SK-N-SH treated with all-trans-retinoic acid at 6 μM for 48 hours (cell line): ENCODE measurements around the gene CLSTN2.

Experiments
- ARNTL ChIP-seq: fragments of 450-650 bp; formaldehyde crosslinking; IDR thresholded peaks from 2 replicates; pipeline ENCODE4 v1.5.0; 2020; ENCODE audit warnings: low read depth, mild to moderate bottlenecking, moderate library complexity, borderline replicate concordance
- PATZ1 ChIP-seq: fragments of 250-450 bp; sonication (Bioruptor Pico); IDR thresholded peaks from 2 replicates; pipeline ENCODE4 v1.8.0; 2020; ENCODE audit warnings: mild to moderate bottlenecking, moderate library complexity, borderline replicate concordance
- RARB ChIP-seq: fragments of 250-450 bp; sonication (Bioruptor Pico); IDR thresholded peaks from 2 replicates; pipeline ENCODE4 v1.8.0; 2021; ENCODE audit warnings: mild to moderate bottlenecking, moderate library complexity
- SNAI2 ChIP-seq: fragments of 250-450 bp; sonication (Bioruptor Pico); IDR thresholded peaks from 2 replicates; pipeline ENCODE4 v1.5.0; 2020; ENCODE audit warnings: mild to moderate bottlenecking, moderate library complexity
- TSHZ2 ChIP-seq: fragments of 250-450 bp; sonication (Bioruptor Pico); IDR thresholded peaks from 2 replicates; pipeline ENCODE4 v1.5.0; 2020; ENCODE audit warnings: mild to moderate bottlenecking, moderate library complexity
- ZC3H10 ChIP-seq: fragments of 250-450 bp; sonication (Bioruptor Pico); IDR thresholded peaks from 2 replicates; pipeline ENCODE4 v1.5.1; 2021; ENCODE audit warnings: mild to moderate bottlenecking, moderate library complexity
- ZFP3 ChIP-seq: fragments of 250-450 bp; sonication (Bioruptor Pico); IDR thresholded peaks from 2 replicates; pipeline ENCODE4 v1.5.0; 2020; ENCODE audit warnings: mild to moderate bottlenecking, moderate library complexity
- ZFP30 ChIP-seq: fragments of 450-650 bp; formaldehyde crosslinking; IDR thresholded peaks from 2 replicates; pipeline ENCODE4 v1.5.0; 2022; ENCODE audit warnings: mild to moderate bottlenecking, moderate library complexity
- ZNF70 ChIP-seq: fragments of 450-650 bp; formaldehyde crosslinking; IDR thresholded peaks from 2 replicates; pipeline ENCODE4 v1.5.0; 2020; ENCODE audit warnings: mild to moderate bottlenecking, moderate library complexity
- ZNF8 ChIP-seq: fragments of 450-650 bp; formaldehyde crosslinking; IDR thresholded peaks from 2 replicates; pipeline ENCODE4 v1.5.0; 2020; ENCODE audit warnings: mild to moderate bottlenecking, moderate library complexity
- TF ChIP-seq, protein P1 (sequence below): fragments of 250-450 bp; sonication (Bioruptor Pico); IDR thresholded peaks from 2 replicates; pipeline ENCODE4 v1.5.1; 2021; ENCODE audit warnings: mild to moderate bottlenecking, moderate library complexity

GRCh38 chr3:140153736-140154135, 218.8 kb downstream of the CLSTN2 start:
- TF ChIP-seq ZFP30 (CRISPR knock-in tag) (no peak), ZC3H10 (CRISPR knock-in tag) (no peak), TSHZ2 (CRISPR knock-in tag) (no peak), RARB (CRISPR knock-in tag) (no peak), SNAI2 (CRISPR knock-in tag) (no peak), ZFP3 (CRISPR knock-in tag) (no peak), PATZ1 (CRISPR knock-in tag) (no peak), ARNTL (CRISPR knock-in tag) (no peak), ZNF8 (CRISPR knock-in tag) (no peak), ZNF70 (CRISPR knock-in tag) (no peak)
- TF ChIP-seq, protein P1, sequence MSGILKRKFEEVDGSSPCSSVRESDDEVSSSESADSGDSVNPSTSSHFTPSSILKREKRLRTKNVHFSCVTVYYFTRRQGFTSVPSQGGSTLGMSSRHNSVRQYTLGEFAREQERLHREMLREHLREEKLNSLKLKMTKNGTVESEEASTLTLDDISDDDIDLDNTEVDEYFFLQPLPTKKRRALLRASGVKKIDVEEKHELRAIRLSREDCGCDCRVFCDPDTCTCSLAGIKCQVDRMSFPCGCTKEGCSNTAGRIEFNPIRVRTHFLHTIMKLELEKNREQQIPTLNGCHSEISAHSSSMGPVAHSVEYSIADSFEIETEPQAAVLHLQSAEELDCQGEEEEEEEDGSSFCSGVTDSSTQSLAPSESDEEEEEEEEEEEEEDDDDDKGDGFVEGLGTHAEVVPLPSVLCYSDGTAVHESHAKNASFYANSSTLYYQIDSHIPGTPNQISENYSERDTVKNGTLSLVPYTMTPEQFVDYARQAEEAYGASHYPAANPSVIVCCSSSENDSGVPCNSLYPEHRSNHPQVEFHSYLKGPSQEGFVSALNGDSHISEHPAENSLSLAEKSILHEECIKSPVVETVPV (CRISPR knock-in tag): no peak
